HG03175 (cell line): ENCODE measurements around the gene ATP6V1B1.

Source experiments
- ATAC-seq: cut with Tn5 transposase; IDR thresholded peaks from one replicate; pipeline ENCODE4 v1.9.1; 2021; ENCODE audit warnings: mild to moderate bottlenecking, moderate library complexity; ENCODE audit not compliant: unreplicated experiment

The ATP6V1B1 gene

DNA sequence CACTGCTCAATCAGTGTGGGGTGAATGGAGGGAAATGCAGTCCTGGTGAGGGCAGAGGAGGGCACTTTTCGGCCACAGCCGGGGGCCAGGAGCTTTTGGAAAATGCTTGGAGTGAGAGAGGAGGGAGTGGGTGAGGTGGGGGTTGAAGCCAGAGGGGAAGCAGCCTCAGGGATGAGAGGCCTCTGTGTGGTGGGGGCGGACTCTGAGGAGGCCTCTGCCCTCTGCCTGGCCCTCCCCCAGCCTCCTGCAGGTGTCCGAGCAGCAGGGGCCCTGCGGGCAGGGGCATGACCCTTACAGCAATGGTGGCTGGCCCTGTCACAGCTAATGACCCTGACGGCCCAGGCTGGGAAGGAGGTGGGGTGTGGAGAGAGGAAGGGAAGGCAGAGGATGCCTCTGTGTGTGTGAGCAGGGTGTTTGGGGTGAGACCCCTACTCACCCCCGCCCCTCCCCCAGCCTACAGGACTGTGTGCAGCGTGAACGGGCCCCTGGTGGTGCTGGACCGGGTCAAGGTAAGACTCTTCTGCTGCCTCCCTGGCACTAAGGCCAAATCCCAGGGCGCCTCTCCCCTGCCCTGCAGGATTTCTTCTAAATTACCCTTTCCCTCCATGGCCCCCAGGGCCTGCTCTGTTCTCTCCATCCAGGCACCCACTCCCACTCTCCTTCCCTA lies 7.6 kb downstream of the ATP6V1B1 start:
- no peak for ATAC-seq

DNA sequence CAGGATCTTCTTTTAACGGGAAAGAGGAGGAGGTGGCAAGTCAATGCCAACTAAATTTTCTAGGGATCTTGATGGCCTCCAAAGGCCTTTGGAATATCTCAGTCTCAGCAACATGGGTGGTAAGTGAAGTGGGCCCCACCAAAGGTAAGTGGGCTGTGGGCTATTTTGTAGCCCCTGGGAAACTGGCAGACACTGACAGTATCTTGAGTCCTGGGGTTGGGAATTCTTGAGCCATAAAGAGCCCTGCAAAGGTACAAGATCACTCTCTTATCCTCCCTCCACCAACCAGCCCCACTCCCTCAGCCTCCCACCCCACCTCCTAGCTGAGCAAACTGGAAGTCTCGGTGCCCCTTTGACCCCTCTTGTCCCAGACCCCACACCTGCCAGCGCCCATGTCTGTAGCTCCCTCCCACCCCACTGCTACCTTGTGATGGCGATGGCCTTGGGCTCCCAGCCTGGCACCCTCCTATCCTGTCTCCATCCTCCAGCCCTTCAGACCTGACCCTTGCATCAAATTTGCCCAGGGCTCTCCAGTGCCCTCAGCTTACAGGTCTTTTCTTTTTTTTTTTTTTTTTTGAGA lies 8.5 kb downstream of the ATP6V1B1 start:
- no peak for ATAC-seq

GRCh38 chr2:70946832-70947442 lies 11.2 kb downstream of the ATP6V1B1 start:
- ATAC-seq, result no peak

GRCh38 chr2:70947556-70948184 lies 12.0 kb downstream of the ATP6V1B1 start:
- no peak for ATAC-seq

DNA sequence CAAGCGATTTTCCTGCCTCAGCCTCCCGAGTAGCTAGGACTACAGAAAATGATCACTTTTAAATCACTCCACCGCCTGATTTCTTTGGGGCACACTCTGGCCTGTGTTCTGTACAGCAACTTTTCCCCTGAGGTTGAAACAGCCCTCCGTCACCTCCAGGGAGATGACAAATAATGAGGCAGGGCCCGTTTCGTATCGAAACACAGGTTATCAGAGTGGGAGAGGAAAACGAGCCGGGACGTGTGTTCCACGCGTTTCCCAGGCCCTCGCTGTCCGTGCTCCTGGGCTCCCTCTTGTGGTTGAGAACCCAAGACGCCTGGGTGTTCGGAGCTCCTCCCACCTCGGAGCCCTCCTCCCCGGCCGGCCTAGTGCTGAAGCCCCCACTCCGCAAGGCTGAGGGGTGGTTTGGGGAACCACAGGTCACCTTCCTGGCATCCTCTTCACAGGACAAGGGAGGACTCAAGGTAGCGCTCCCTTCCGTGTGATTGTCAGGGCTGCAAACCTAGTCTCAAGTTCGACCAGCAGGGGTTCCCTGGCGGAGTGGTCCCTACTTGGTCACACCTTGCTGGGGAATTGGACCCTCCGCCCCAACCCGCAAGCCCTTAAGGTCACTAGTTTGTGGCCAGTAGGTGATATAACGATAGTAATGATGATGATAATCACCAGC lies 12.8 kb downstream of the ATP6V1B1 start:
- ATAC-seq, result peak; percentile 82

DNA sequence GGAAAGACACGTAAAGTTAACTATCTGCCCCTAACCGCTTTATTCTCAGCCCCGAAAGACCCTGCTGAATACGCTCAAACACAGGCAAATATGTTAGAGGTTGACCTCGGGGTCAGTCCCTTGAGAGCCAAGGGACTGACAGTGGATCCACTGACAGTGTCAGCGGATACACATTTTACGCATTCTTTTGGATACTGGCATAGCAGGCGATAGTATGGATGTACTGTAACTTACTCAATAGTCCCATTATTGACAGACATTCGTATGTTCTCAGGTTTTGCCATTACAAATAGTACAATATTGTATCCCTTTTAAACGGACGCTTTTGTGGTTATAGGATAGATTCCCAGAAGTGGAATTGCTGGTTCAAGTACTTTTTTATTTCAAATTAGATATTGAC lies 13.4 kb downstream of the ATP6V1B1 start:
- ATAC-seq, result no peak

DNA sequence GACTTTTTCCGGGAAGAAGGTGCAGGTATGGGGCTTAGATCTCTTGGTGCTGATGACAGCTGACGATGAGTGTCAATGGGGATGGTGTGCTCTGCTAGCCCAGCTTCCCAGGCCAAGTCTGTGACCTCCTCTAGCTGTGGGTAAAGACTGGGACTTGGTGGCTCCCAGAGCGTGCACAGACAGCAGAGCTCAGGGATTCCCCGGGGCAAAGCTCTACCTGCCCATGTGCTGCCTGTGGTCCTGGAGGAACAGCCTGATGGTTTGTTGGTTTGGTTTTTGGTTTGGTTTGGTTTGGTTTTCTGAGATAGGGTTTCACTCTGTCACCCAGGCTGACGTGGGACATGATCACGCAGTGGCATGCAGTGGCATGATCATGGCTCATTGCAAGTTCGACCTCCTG lies 19.2 kb downstream of the ATP6V1B1 start:
- ATAC-seq, result no peak

- no peak for ATAC-seq
Measured at GRCh38 chr2:70956141-70956540, 20.4 kb downstream of the ATP6V1B1 start.

- ATAC-seq, result no peak
Measured at GRCh38 chr2:70957798-70958197, 22.1 kb downstream of the ATP6V1B1 start.

DNA sequence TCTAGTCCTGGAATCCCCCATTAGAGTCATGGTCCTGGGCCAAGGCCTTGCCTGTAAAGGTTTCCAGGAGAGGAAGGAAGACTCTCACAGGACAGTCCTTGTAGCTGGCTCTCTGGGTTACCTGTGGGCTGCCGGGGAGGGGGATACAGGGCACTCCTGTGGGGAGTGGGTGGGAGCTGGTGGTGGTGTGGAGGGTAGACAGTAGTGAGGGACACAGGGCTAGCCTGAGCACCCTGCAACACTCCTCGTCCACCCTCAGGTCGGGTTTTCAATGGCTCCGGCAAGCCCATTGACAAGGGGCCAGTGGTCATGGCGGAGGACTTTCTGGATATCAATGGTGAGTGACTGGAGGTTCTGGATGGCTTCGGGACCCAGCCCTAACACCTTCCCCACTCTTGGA lies 23.1 kb downstream of the ATP6V1B1 start:
- no peak for ATAC-seq

DNA sequence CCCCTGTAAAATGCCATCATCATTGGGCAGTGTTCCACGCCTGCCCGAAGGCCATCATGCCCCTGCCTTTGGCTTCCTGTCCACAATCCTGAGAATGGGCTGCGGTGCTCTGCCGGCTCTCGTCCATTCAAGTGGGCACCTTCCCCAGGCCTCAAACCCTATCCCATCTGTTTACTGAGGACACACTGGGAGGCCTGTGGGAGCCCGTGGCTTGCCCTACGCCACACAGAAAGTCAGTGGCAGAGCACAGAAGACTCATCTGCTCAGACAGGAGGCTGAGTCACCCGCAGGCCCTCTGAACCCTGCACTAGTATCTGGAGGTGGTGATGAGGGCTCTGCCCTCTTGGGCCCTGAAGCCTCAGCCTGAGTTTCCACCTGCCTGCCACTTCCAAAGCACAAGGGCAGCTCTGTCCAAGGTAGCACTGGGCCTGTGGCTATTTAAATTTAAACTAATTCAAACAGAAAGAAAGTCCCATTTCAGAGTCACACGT lies 23.6 kb downstream of the ATP6V1B1 start:
- ATAC-seq, result no peak

- no peak for ATAC-seq
Measured at GRCh38 chr2:70959851-70960832, 24.4 kb downstream of the ATP6V1B1 start.

DNA sequence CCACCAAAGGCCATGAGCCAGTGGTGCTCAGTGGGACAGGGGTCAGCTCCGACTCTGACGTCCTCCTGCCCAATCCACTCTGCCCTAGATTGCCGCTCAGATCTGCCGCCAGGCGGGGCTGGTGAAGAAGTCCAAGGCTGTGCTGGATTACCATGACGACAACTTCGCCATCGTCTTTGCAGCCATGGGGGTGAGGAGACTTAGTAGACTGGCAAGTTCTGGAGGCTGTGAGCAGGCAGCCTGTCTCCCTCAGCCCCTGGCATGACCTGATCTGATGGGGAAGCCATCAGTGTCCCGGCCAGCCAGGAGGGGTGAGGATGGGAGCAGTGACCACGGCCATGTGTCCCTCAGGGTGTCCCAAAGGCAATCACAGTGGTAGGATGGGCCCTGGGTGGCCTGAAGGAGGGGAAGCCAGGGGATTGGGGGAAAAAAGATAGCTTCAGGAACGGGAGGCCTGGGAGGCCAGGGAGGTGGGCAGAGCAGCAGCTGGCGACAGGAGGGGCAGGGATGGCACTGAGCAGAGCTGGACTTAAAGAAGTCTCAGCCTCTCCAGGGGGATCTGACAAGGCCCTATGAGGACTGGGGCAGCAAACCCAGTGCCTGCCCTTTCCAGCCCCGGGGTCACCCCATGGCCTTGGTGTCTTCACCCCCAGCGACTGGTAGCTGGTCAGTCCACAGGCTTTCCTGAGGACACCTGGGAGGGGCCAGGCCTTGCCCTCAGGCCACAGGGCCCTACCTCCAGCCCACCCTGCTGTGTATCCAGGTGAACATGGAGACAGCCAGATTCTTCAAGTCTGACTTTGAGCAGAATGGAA lies 25.3 kb downstream of the ATP6V1B1 start:
- ATAC-seq, result no peak

- no peak for ATAC-seq
Measured at GRCh38 chr2:70961648-70961994, 25.9 kb downstream of the ATP6V1B1 start.

DNA sequence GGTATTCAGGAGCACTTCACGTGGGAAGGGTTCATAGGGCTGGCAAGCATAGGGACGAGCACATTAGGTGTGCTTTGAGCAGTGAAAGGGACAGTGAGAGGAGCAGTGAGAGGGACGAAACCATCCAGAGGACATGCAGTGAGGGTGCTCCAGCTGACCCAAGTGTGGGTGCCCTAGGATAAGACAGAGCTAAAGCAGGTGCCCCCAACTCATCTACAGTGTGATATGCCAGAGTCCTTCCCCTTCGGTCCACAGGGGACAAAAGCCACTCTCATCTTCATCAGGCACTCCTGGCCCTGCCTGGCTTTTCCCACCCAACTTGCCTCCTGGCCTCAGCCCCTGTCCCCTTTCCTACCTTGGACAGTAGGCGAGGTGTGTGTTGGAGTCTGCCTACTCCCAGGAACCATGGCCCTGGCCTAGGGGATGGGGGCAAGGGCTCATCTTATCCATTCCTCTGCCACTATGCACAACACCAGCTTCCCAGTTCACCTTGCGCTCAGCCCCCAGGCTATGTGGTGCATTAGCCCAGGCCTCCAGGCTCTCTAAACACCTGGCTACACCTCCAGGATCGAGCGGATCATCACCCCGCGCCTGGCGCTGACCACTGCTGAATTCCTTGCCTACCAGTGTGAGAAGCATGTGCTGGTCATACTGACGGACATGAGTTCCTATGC lies 26.6 kb downstream of the ATP6V1B1 start:
- ATAC-seq, result no peak

DNA sequence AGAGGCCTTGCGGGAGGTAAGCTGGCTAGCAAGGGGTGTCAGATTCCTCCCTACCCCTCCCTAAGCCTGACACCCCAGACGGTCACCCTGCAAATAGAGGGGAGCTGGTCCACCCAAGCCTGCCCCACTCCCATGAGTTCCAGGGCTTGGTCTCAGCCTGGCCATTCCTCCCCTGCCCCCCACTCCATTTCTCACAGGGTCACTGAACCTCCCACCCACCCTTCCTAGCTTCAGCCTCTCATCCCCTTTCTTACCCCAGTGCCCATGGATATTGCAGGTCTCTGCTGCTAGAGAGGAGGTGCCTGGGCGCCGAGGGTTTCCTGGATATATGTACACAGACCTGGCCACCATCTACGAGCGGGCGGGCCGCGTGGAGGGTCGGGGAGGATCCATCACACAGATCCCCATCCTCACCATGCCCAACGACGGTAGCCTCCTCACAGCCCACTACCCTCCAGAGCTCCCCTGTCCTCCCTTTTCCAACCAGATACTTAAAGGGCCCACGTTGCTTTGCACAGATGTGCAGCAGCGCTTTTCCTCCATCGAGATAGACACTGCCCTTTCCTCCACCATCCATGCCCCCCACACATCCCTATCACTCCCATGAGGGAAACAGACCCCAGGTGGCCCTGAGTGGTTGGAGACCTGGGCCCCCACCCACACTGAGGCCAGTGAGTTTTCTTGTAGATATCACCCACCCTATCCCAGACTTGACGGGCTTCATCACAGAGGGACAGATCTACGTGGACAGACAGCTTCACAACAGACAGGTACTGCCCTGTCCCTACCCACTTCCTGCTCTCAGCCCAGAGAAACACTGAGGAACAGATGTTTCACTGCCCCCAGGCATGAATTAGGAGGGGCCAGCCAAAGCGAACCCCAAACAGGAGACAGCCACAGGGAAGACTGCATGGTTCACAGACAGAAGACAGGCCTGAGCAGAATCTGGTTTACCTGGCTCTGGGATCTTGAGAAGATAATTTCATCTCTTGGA lies 27.5 kb downstream of the ATP6V1B1 start:
- ATAC-seq, result no peak

DNA sequence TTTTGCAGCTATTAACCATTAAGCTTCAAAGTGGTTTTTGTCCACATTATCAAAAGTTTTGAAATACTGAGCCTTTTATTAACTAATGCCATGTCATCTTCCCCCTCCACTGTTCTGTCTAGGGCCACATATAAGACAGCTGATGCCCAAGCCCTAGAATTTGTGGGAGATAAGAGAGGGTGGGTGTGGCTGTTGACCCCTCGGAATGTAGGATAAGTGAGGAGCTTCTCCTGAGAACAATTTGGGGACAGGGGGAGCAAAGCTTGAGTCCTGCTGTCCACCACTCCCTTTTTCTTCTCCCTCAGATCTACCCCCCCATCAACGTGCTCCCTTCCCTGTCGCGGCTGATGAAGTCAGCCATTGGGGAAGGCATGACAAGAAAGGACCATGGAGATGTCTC lies 28.4 kb downstream of the ATP6V1B1 start:
- no peak for ATAC-seq
